Measurements from ENCODE around the gene SMAD3.

The SMAD3 gene

DNA sequence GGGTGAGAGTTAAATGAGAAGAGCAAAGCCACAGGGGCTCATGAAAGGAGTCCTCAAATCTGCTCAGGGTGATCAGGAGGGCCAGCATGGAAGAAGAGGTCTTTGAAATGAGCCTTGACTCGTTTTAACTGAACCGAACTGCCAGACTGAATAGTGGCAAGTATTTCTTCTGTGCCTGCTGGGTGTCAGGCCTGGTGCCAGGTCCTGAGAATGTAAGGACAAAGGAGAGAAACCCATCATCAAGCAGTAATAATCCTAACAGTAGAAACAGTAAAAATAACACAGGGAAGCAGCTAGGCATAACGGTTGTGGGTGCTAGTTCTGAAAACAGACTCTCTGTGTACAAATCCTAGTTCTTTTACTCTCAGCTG, 40.4 kb upstream of the SMAD3 start:
- Histone ChIP-seq H3K36me3 (ENCODE audit: control insufficient read depth in 2 of 2, insufficient read depth in 1 of 2, low read length in 2 of 2) (no peaks in the 10 kb centered on the region), H3K27ac (ENCODE audit: extremely low read depth, low read depth, low read length) (0 out of 2 replicates have a peak overlapping the region, but pooled peaks have one; percentile 0), H3K4me3 (ENCODE audit: low read depth, low read length) (no peak overlapping the region), H3K9me3 (ENCODE audit: control insufficient read depth, insufficient read depth, low read depth, low read length) (no peaks in the 10 kb centered on the region), H3K4me1 (ENCODE audit: control insufficient read depth, insufficient read depth, low read length) (peaks cover 22% of the 10 kb centered on the region)
- ChIA-PET CTCF (interaction anchor here (0.6 to 1.3 kb wide), 3 partner anchors 59 to 92 kb away, joined by 3 to 4 read pairs (median 3); no protein-coding TSS in a partner anchor), POLR2A (interaction anchor here (0.5 to 1.0 kb wide), 2 partner anchors 39 to 56 kb away, joined by 3 to 8 read pairs; no protein-coding TSS in a partner anchor)
- TF ChIP-seq ZIC2 (tag by site-specific recombination; IDR thresholded peaks at IDR 0.05) (no peak), ZNF664 (tag by site-specific recombination; IDR thresholded peaks at IDR 0.05) (no peak; the same call in 1 of the 2 replicates), EGR2 (tag by site-specific recombination; IDR thresholded peaks at IDR 0.05; ENCODE audit: low read depth) (no peak), ZNF623 (tag by site-specific recombination; IDR thresholded peaks at IDR 0.05) (no peak), ZNF660 (tag by site-specific recombination; IDR thresholded peaks at IDR 0.05) (no peak), ZNF248 (tag by site-specific recombination; IDR thresholded peaks at IDR 0.05) (no peak), ZFP41 (tag by site-specific recombination; IDR thresholded peaks at IDR 0.05; ENCODE audit: borderline replicate concordance) (no peak), ZNF549 (tag by site-specific recombination; IDR thresholded peaks at IDR 0.05) (no peak), ZFP3 (tag by site-specific recombination; IDR thresholded peaks at IDR 0.05; ENCODE audit: low read depth) (no peak), ZNF221 (tag by site-specific recombination; IDR thresholded peaks at IDR 0.05; ENCODE audit: borderline replicate concordance) (no peak)

DNA sequence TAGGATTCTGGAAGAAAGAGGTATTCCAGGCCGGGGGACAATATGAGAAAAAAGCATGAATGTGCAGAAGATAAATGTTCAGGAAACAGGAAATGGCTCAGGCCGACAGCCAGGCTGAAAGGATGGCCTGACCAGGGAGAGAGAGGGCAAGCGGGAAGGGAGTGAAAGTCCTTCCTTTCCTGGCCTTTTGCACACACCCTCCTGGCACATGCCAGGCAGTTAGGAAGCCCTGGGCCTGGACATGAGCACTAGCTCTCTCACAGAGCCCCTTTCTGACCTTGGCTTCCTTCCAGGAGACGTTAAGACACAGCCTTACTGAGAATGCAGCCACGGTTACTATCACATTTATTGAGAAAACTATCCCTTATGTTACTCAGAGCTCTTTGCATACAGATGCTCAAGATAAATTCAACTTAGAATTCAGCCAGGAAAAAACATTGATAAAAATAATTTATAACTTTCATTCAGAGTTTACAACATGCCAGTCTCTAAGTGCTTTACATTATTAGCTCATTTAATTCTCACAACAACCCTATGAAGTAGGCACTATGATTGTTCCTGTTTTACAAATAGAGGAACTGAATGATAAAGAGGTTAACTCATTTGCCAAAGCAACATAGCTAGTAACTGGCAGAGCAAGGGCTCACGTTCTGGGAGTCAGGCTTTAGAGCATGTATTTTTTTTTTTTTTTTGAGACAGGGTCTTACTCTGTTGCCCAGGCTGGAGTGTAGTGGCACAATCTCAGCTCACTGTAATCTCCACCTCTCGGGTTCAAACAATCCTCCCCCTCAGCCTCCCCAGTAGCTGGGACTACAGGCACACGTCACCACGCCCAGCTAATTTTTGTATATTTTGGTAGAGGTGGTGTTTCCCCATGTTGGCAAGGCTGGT, 39.4 kb upstream of the SMAD3 start:
- Histone ChIP-seq H3K4me1 (ENCODE audit: control insufficient read depth, insufficient read depth, low read length) (peaks cover 27% of the 10 kb centered on the region), H3K36me3 (ENCODE audit: control insufficient read depth in 2 of 2, insufficient read depth in 1 of 2, low read length in 2 of 2) (no peaks in the 10 kb centered on the region), H3K9me3 (ENCODE audit: control insufficient read depth, insufficient read depth, low read depth, low read length) (no peaks in the 10 kb centered on the region), H3K4me3 (ENCODE audit: low read depth, low read length) (no peak overlapping the region), H3K27ac (ENCODE audit: extremely low read depth, low read depth, low read length) (no peak overlapping the region; the same call in 1 of the 2 replicates)
- ChIA-PET POLR2A (interaction anchor here (0.5 to 2.2 kb wide), 3 partner anchors 12 to 57 kb away, joined by 3 to 8 read pairs (median 5); no protein-coding TSS in a partner anchor), CTCF (interaction anchor here (0.6 to 1.3 kb wide), 6 partner anchors 38 to 200 kb away, joined by 3 to 4 read pairs (median 3); no protein-coding TSS in a partner anchor)
- no peak for TF ChIP-seq ZNF433 (tag by site-specific recombination; IDR thresholded peaks at IDR 0.05; ENCODE audit: low read depth)
- TF ChIP-seq, protein P1, sequence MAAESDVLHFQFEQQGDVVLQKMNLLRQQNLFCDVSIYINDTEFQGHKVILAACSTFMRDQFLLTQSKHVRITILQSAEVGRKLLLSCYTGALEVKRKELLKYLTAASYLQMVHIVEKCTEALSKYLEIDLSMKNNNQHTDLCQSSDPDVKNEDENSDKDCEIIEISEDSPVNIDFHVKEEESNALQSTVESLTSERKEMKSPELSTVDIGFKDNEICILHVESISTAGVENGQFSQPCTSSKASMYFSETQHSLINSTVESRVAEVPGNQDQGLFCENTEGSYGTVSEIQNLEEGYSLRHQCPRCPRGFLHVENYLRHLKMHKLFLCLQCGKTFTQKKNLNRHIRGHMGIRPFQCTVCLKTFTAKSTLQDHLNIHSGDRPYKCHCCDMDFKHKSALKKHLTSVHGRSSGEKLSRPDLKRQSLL (tag by site-specific recombination; IDR thresholded peaks at IDR 0.05) = no peak
- TF ChIP-seq ZNF785 (tag by site-specific recombination; IDR thresholded peaks at IDR 0.05) = no peak
- TF ChIP-seq TCF7L2 (IDR thresholded peaks at IDR 0.05; ENCODE audit: borderline replicate concordance, low read depth, low read length) = no peak
- TF ChIP-seq, protein P2, sequence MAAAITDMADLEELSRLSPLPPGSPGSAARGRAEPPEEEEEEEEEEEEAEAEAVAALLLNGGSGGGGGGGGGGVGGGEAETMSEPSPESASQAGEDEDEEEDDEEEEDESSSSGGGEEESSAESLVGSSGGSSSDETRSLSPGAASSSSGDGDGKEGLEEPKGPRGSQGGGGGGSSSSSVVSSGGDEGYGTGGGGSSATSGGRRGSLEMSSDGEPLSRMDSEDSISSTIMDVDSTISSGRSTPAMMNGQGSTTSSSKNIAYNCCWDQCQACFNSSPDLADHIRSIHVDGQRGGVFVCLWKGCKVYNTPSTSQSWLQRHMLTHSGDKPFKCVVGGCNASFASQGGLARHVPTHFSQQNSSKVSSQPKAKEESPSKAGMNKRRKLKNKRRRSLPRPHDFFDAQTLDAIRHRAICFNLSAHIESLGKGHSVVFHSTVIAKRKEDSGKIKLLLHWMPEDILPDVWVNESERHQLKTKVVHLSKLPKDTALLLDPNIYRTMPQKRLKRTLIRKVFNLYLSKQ (tag by site-specific recombination; IDR thresholded peaks at IDR 0.05; ENCODE audit: borderline replicate concordance) = no peak
- no peak for TF ChIP-seq ZNF202 (tag by site-specific recombination; IDR thresholded peaks at IDR 0.05; ENCODE audit: borderline replicate concordance)
- no peak for TF ChIP-seq ZNF16 (tag by site-specific recombination; IDR thresholded peaks at IDR 0.05; ENCODE audit: low read depth)
- TF ChIP-seq ZNF571 (tag by site-specific recombination; IDR thresholded peaks at IDR 0.05) = no peak
- no peak for TF ChIP-seq ZNF837 (tag by site-specific recombination; IDR thresholded peaks at IDR 0.05)
- peak; percentile 93 for TF ChIP-seq PRDM1 (tag by site-specific recombination; IDR thresholded peaks at IDR 0.05)
- TF ChIP-seq GLIS1 (tag by site-specific recombination; IDR thresholded peaks at IDR 0.05) = no peak
- TF ChIP-seq ZNF791 (tag by site-specific recombination; IDR thresholded peaks at IDR 0.05) = no peak
- TF ChIP-seq, protein P3, sequence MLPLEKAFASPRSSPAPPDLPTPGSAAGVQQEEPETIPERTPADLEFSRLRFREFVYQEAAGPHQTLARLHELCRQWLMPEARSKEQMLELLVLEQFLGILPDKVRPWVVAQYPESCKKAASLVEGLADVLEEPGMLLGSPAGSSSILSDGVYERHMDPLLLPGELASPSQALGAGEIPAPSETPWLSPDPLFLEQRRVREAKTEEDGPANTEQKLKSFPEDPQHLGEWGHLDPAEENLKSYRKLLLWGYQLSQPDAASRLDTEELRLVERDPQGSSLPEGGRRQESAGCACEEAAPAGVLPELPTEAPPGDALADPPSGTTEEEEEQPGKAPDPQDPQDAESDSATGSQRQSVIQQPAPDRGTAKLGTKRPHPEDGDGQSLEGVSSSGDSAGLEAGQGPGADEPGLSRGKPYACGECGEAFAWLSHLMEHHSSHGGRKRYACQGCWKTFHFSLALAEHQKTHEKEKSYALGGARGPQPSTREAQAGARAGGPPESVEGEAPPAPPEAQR (tag by site-specific recombination; IDR thresholded peaks at IDR 0.05) = no peak
- no peak for TF ChIP-seq ZNF596 (tag by site-specific recombination; IDR thresholded peaks at IDR 0.05)
- TF ChIP-seq OVOL3 (tag by site-specific recombination; IDR thresholded peaks at IDR 0.05) = no peak
- no peak for TF ChIP-seq SCRT1 (tag by site-specific recombination; IDR thresholded peaks at IDR 0.05; ENCODE audit: borderline replicate concordance)
- no peak for TF ChIP-seq EGR2 (tag by site-specific recombination; IDR thresholded peaks at IDR 0.05; ENCODE audit: low read depth)
- TF ChIP-seq, protein P4, sequence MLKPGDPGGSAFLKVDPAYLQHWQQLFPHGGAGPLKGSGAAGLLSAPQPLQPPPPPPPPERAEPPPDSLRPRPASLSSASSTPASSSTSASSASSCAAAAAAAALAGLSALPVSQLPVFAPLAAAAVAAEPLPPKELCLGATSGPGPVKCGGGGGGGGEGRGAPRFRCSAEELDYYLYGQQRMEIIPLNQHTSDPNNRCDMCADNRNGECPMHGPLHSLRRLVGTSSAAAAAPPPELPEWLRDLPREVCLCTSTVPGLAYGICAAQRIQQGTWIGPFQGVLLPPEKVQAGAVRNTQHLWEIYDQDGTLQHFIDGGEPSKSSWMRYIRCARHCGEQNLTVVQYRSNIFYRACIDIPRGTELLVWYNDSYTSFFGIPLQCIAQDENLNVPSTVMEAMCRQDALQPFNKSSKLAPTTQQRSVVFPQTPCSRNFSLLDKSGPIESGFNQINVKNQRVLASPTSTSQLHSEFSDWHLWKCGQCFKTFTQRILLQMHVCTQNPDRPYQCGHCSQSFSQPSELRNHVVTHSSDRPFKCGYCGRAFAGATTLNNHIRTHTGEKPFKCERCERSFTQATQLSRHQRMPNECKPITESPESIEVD (tag by site-specific recombination; IDR thresholded peaks at IDR 0.05) = no peak
- no peak for TF ChIP-seq ZNF10 (tag by site-specific recombination; IDR thresholded peaks at IDR 0.05)
- peak; percentile 38; the same call in 1 of the 2 replicates for TF ChIP-seq ZBTB17 (tag by site-specific recombination; IDR thresholded peaks at IDR 0.05)
